ENCODE results near the gene RNF223.

The RNF223 gene

DNA sequence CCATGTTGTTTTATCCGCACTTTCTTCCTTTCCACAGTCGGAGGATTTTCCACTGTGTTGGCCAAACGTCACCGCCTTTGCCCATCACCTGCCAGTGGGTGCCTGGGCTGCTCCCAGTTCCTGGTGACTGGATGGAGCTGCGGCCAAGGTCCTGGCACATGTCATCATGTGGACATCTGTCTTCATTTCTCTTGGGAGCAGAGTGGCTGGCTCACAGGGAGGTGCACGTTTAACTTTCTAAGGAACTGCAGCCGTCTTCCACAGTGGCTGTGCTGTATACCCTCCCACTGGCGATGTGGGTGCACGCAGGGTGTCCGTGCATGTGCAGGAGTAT is 19.5 kb upstream of the RNF223 start:
- Histone ChIP-seq H2AK5ac (ENCODE audit: low read depth, low read length) (no peak overlapping the region), H3K18ac (ENCODE audit: low read length) (no peak overlapping the region), H2BK5ac (ENCODE audit: low read length) (no peak overlapping the region), H3K23ac (ENCODE audit: low read depth, low read length, poor library complexity) (no peak overlapping the region), H3K9me3 (replicated peaks in 1 of 2; ENCODE audit: control insufficient read depth in 2 of 2, insufficient read depth in 1 of 2, low read depth in 1 of 2, low read length in 2 of 2) (peaks cover 2 to 8% of the 10 kb centered on the region in 2 donors), H3K79me1 (ENCODE audit: low read depth, low read length) (peaks cover 2% of the 10 kb centered on the region), H2AFZ (ENCODE audit: low read length) (no peak overlapping the region), H2BK12ac (ENCODE audit: low read length) (no peak overlapping the region), H3K27ac (replicated peaks; ENCODE audit: low read length) (no peak overlapping the region), H3K9ac (ENCODE audit: low read depth, low read length, poor library complexity) (no peak overlapping the region), H3K4me1 (ENCODE audit: control insufficient read depth in 2 of 2, insufficient read depth in 1 of 2, low read depth in 1 of 2, low read length in 2 of 2) (no peaks in the 10 kb centered on the region), H3K4me2 (ENCODE audit: insufficient read depth, low read length, poor library complexity, severe bottlenecking) (no peak overlapping the region), H3K36me3 (replicated peaks in 1 of 2; ENCODE audit: control insufficient read depth in 2 of 2, insufficient read depth in 2 of 2, low read length in 2 of 2) (no peaks in the 10 kb centered on the region), H3K14ac (ENCODE audit: low read length) (no peak overlapping the region), H3K4me3 (ENCODE audit: low read length in 2 of 2) (no peak overlapping the region), H2BK15ac (ENCODE audit: low read length) (no peak overlapping the region), H4K91ac (ENCODE audit: low read depth, low read length, poor library complexity) (no peak overlapping the region), H2BK120ac (ENCODE audit: low read depth, low read length) (no peak overlapping the region), H3K4ac (ENCODE audit: low read length) (no peak overlapping the region), H4K8ac (ENCODE audit: low read depth, low read length) (no peak overlapping the region), H3K27me3 (ENCODE audit: control insufficient read depth in 3 of 3, insufficient read depth in 3 of 3, low read depth in 1 of 3, low read length in 3 of 3) (no peaks in the 10 kb centered on the region)
- WGBS, 2 donors (ENCODE audit: extremely low coverage in 2 of 2, insufficient read length in 2 of 2, insufficient replicate concordance in 1 of 2), result no CpG with 5 or more reads among the region's 10 CpGs
- DNase-seq (ENCODE audit: low spot score), result no peak

DNA sequence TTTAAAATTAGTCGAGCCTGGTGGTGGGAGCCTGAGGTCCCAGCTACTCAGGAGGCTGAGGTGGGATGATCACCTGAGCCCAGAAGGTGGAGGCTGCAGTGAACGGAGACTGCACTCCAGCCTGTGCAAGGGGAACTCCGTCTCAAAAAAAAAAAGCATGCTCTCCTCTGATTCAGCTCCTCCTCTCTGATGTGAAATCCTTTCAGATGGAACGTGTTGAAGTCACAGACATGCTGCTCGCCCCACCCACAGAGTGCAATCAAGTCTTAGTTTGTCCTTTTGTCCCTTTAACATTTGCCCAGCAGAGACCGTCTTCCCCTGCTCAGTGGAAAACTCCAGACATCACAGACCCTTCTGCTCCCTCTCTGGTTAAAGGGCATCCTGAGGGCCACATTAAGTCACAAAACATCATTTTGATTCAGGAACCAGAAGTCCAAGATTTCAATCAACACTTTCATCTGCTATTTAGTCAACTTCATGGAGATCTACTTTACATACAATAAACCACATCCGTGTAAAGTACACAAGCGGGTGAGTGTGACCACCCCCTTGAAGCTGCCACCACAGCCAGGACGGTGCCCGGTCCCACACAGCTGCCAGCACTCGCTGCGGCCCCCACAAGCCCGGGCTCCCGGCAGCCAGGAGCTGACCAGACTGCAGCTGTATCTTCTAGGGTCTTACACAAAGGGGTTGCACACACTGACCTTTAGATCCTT is 18.9 kb upstream of the RNF223 start:
- Histone ChIP-seq H3K27me3 (ENCODE audit: control insufficient read depth in 3 of 3, insufficient read depth in 3 of 3, low read depth in 1 of 3, low read length in 3 of 3) (no peaks in the 10 kb centered on the region), H3K14ac (ENCODE audit: low read length) (no peak overlapping the region), H3K4ac (ENCODE audit: low read length) (no peak overlapping the region), H3K9me3 (replicated peaks in 1 of 2; ENCODE audit: control insufficient read depth in 2 of 2, insufficient read depth in 1 of 2, low read depth in 1 of 2, low read length in 2 of 2) (peaks cover 2 to 8% of the 10 kb centered on the region in 2 donors), H2AK5ac (ENCODE audit: low read depth, low read length) (no peak overlapping the region), H3K4me2 (ENCODE audit: insufficient read depth, low read length, poor library complexity, severe bottlenecking) (no peak overlapping the region), H3K79me1 (ENCODE audit: low read depth, low read length) (peaks cover 4% of the 10 kb centered on the region), H3K23ac (ENCODE audit: low read depth, low read length, poor library complexity) (no peak overlapping the region), H3K4me3 (ENCODE audit: low read length in 2 of 2) (no peak overlapping the region), H2BK5ac (ENCODE audit: low read length) (no peak overlapping the region), H3K4me1 (ENCODE audit: control insufficient read depth in 2 of 2, insufficient read depth in 1 of 2, low read depth in 1 of 2, low read length in 2 of 2) (no peaks in the 10 kb centered on the region), H3K9ac (ENCODE audit: low read depth, low read length, poor library complexity) (no peak overlapping the region), H2BK120ac (ENCODE audit: low read depth, low read length) (no peak overlapping the region), H2BK12ac (ENCODE audit: low read length) (no peak overlapping the region), H2AFZ (ENCODE audit: low read length) (no peak overlapping the region), H4K91ac (ENCODE audit: low read depth, low read length, poor library complexity) (no peak overlapping the region), H3K36me3 (replicated peaks in 1 of 2; ENCODE audit: control insufficient read depth in 2 of 2, insufficient read depth in 2 of 2, low read length in 2 of 2) (no peaks in the 10 kb centered on the region), H3K18ac (ENCODE audit: low read length) (no peak overlapping the region), H2BK15ac (ENCODE audit: low read length) (no peak overlapping the region), H3K27ac (replicated peaks; ENCODE audit: low read length) (no peak overlapping the region), H4K8ac (ENCODE audit: low read depth, low read length) (no peak overlapping the region)
- WGBS, 2 donors (ENCODE audit: extremely low coverage in 2 of 2, insufficient read length in 2 of 2, insufficient replicate concordance in 1 of 2), result no CpG with 5 or more reads among the region's 14 CpGs
- no peak for DNase-seq (ENCODE audit: low spot score)

DNA sequence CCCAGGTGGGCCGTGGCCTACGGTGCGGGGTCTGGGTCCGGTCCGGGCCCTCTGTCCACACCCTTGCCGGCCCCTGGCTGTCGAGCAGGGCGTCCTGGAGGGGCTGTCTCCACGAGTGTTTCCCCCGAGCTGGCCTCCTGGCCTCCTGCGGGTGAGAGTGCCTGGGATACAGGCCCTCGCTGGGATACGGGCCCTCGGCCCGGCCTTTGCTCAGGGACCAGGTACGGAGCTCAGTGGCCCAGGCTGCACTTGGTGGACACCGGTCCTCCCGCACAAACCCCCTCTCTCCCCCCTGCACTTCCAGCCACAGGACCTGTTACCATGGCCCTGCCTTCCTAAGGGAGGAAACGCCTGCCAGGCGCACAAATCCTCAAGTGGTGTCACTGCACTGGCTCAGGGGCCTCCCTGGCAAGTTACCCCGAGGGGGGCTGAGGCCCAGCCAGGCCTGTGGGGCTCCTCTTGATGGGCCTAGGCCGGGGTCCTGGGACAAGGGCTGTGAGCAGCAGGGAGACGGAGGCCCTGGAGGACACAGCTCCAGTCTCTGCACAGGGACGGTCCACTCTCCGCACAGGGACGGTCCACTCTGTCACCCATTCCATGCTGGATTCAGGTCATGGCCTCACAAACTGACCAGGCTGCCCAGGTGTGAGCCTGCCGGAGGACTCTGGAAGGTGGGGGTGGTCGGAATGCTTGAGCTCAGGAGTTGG is 18.2 kb upstream of the RNF223 start:
- peaks cover 2 to 8% of the 10 kb centered on the region in 2 donors for H3K9me3 ChIP-seq (replicated peaks in 1 of 2; ENCODE audit: control insufficient read depth in 2 of 2, insufficient read depth in 1 of 2, low read depth in 1 of 2, low read length in 2 of 2)
- H2BK12ac ChIP-seq (ENCODE audit: low read length), result no peak overlapping the region
- H3K18ac ChIP-seq (ENCODE audit: low read length), result no peak overlapping the region
- no peak overlapping the region for H2BK15ac ChIP-seq (ENCODE audit: low read length)
- H4K8ac ChIP-seq (ENCODE audit: low read depth, low read length), result peak overlapping the region; percentile 17
- peak overlapping the region; percentile 67 for H3K23ac ChIP-seq (ENCODE audit: low read depth, low read length, poor library complexity)
- no peak overlapping the region for H3K9ac ChIP-seq (ENCODE audit: low read depth, low read length, poor library complexity)
- no peak overlapping the region for H2AK5ac ChIP-seq (ENCODE audit: low read depth, low read length)
- no peaks in the 10 kb centered on the region for H3K36me3 ChIP-seq (replicated peaks in 1 of 2; ENCODE audit: control insufficient read depth in 2 of 2, insufficient read depth in 2 of 2, low read length in 2 of 2)
- no CpG with 5 or more reads among the region's 28 CpGs for WGBS, 2 donors (ENCODE audit: extremely low coverage in 2 of 2, insufficient read length in 2 of 2, insufficient replicate concordance in 1 of 2)
- H2BK5ac ChIP-seq (ENCODE audit: low read length), result peak overlapping the region; percentile 5
- no peak overlapping the region for H4K91ac ChIP-seq (ENCODE audit: low read depth, low read length, poor library complexity)
- H3K4ac ChIP-seq (ENCODE audit: low read length), result no peak overlapping the region
- H3K14ac ChIP-seq (ENCODE audit: low read length), result no peak overlapping the region
- H3K27ac ChIP-seq (replicated peaks; ENCODE audit: low read length), result no peak overlapping the region
- no peak for DNase-seq (ENCODE audit: low spot score)
- H2BK120ac ChIP-seq (ENCODE audit: low read depth, low read length), result no peak overlapping the region
- no peaks in the 10 kb centered on the region for H3K4me1 ChIP-seq (ENCODE audit: control insufficient read depth in 2 of 2, insufficient read depth in 1 of 2, low read depth in 1 of 2, low read length in 2 of 2)
- no peak overlapping the region for H3K4me3 ChIP-seq (ENCODE audit: low read length in 2 of 2)
- H3K4me2 ChIP-seq (ENCODE audit: insufficient read depth, low read length, poor library complexity, severe bottlenecking), result no peak overlapping the region
- no peak overlapping the region for H2AFZ ChIP-seq (ENCODE audit: low read length)
- peaks cover 4% of the 10 kb centered on the region for H3K79me1 ChIP-seq (ENCODE audit: low read depth, low read length)
- H3K27me3 ChIP-seq (ENCODE audit: control insufficient read depth in 3 of 3, insufficient read depth in 3 of 3, low read depth in 1 of 3, low read length in 3 of 3), result no peaks in the 10 kb centered on the region

DNA sequence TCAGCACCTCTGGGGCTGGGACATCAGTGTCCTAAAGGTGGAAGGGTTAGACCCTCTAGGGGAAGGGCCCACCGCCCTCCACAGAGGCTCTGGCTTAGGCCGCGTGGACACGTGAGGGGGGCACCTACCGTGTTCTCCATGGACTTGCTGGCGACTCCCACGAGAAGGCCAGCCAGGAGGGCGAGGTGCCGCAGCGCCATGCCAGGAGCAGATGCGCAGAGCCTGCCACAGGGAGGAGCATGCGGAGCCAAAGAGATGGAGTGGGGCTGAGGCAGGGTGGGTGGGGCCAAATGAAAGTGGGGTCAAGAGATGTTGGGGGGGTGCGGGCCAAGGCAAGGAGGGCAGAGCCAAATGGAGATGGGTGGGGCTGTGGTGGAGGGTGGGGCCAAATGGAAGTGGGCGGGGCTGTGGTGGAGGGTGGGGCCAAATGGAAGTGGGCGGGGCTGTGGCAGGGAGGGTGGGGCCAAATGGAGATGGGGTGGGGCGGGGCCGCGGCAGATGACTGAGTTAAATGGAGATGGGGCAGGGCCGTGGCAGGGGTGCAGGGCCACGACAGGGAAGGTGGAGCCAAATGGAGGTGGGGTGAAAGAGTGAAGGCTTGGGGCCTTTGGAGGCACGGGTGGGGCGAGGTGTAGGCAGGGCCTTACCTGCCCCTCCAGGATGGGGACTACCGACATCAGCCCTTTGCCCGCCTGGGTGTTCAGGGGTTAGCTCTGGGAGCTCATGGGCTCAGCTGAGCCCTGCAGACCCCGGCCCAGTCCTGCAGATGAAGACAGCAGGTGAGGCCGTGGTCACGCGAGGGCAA is 17.4 kb upstream of the RNF223 start:
- no peak for DNase-seq (ENCODE audit: low spot score)
- Histone ChIP-seq H3K9me3 (replicated peaks in 1 of 2; ENCODE audit: control insufficient read depth in 2 of 2, insufficient read depth in 1 of 2, low read depth in 1 of 2, low read length in 2 of 2) (peaks cover 2 to 8% of the 10 kb centered on the region in 2 donors), H3K27ac (replicated peaks; ENCODE audit: low read length) (no peak overlapping the region), H3K4ac (ENCODE audit: low read length) (no peak overlapping the region), H3K14ac (ENCODE audit: low read length) (peak overlapping the region; percentile 38), H3K4me1 (ENCODE audit: control insufficient read depth in 2 of 2, insufficient read depth in 1 of 2, low read depth in 1 of 2, low read length in 2 of 2) (no peaks in the 10 kb centered on the region), H2BK5ac (ENCODE audit: low read length) (peak overlapping the region; percentile 5), H2BK15ac (ENCODE audit: low read length) (no peak overlapping the region), H3K36me3 (replicated peaks in 1 of 2; ENCODE audit: control insufficient read depth in 2 of 2, insufficient read depth in 2 of 2, low read length in 2 of 2) (peaks cover 0 to 1% of the 10 kb centered on the region in 2 donors), H2AFZ (ENCODE audit: low read length) (no peak overlapping the region), H2AK5ac (ENCODE audit: low read depth, low read length) (no peak overlapping the region), H4K91ac (ENCODE audit: low read depth, low read length, poor library complexity) (no peak overlapping the region), H3K18ac (ENCODE audit: low read length) (no peak overlapping the region), H3K4me2 (ENCODE audit: insufficient read depth, low read length, poor library complexity, severe bottlenecking) (no peak overlapping the region), H3K27me3 (ENCODE audit: control insufficient read depth in 3 of 3, insufficient read depth in 3 of 3, low read depth in 1 of 3, low read length in 3 of 3) (no peaks in the 10 kb centered on the region), H3K9ac (ENCODE audit: low read depth, low read length, poor library complexity) (no peak overlapping the region), H2BK120ac (ENCODE audit: low read depth, low read length) (no peak overlapping the region), H3K4me3 (ENCODE audit: low read length in 2 of 2) (no peak overlapping the region), H3K79me1 (ENCODE audit: low read depth, low read length) (peaks cover 7% of the 10 kb centered on the region), H2BK12ac (ENCODE audit: low read length) (no peak overlapping the region), H4K8ac (ENCODE audit: low read depth, low read length) (peak overlapping the region; percentile 82), H3K23ac (ENCODE audit: low read depth, low read length, poor library complexity) (peak overlapping the region; percentile 55)
- WGBS, 2 donors (ENCODE audit: extremely low coverage in 2 of 2, insufficient read length in 2 of 2, insufficient replicate concordance in 1 of 2), result no CpG with 5 or more reads among the region's 28 CpGs

Measured in neuronal stem cell (in vitro differentiated cells).